Right hindlimb (tissue), 1 donor: Measurements from ENCODE around the gene AGTRAP.

Experiments
- DNase-seq: peaks from one replicate; pipeline ENCODE4 v3.0.0-alpha.2; 2018

AGTRAP gene

GRCh38 chr1:11786168-11786567 lies 50.2 kb downstream of the AGTRAP start:
- no peak for DNase-seq

GRCh38 chr1:11787251-11787803 lies 51.4 kb downstream of the AGTRAP start:
- peak; percentile 62 for DNase-seq

- DNase-seq, result no peak
Observed at GRCh38 chr1:11787804-11788436, 52.0 kb downstream of the AGTRAP start.

GRCh38 chr1:11788549-11789053 lies 52.7 kb downstream of the AGTRAP start:
- no peak for DNase-seq

GRCh38 chr1:11789126-11790067 lies 53.5 kb downstream of the AGTRAP start:
- DNase-seq, result no peak

- DNase-seq, result no peak
Observed at GRCh38 chr1:11790101-11790879, 54.4 kb downstream of the AGTRAP start.

- peak; percentile 80 for DNase-seq
Observed at GRCh38 chr1:11790880-11791715, 55.2 kb downstream of the AGTRAP start.

GRCh38 chr1:11792106-11792505 lies 56.2 kb downstream of the AGTRAP start:
- DNase-seq, result no peak

- no peak for DNase-seq
Observed at GRCh38 chr1:11793819-11794218, 57.9 kb downstream of the AGTRAP start.

- no peak for DNase-seq
Observed at GRCh38 chr1:11794446-11795237, 58.7 kb downstream of the AGTRAP start.

GRCh38 chr1:11795238-11795890 lies 59.4 kb downstream of the AGTRAP start:
- no peak for DNase-seq

GRCh38 chr1:11796036-11796828 lies 60.3 kb downstream of the AGTRAP start:
- no peak for DNase-seq

GRCh38 chr1:11797525-11798216 lies 61.7 kb downstream of the AGTRAP start:
- DNase-seq, result no peak

- DNase-seq, result no peak
Observed at GRCh38 chr1:11799099-11799498, 63.2 kb downstream of the AGTRAP start.

GRCh38 chr1:11799896-11800295 lies 64.0 kb downstream of the AGTRAP start:
- no peak for DNase-seq

GRCh38 chr1:11800391-11800755 lies 64.4 kb downstream of the AGTRAP start:
- DNase-seq, result no peak
